ENCODE results near the gene VPS16.

The VPS16 gene

DNA sequence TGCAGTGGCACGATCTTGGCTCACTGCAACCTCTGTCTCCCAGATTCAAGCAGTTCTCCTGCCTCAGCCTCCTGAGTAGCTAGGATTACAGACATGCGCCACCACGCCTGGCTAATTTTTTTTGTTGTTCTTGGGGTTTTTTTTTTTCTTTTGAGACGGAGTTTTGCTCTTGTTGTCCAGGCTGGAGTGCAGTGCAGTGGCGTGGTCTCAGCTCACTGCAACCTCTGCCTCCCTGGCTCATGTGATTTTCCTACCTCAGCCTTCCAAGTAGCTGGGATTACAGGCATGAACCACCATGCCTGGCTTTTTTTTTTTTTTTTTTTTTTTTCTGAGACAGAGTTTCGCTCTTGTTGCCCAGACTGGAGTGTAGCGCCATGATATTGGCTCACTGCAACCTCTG is 9.3 kb upstream of the VPS16 start:
- in situ Hi-C loops (cut with HindIII; ENCODE audit: low sequenced_read_pairs): loop anchor here (5.0 kb wide), 1 partner anchor 34 kb away; no protein-coding TSS in a partner anchor

GRCh38 chr20:2833761-2834160 is 6.8 kb upstream of the VPS16 start:
- in situ Hi-C loops (cut with HindIII; ENCODE audit: low sequenced_read_pairs): loop anchor here (5.0 kb wide), 1 partner anchor 36 kb away; no protein-coding TSS in a partner anchor

DNA sequence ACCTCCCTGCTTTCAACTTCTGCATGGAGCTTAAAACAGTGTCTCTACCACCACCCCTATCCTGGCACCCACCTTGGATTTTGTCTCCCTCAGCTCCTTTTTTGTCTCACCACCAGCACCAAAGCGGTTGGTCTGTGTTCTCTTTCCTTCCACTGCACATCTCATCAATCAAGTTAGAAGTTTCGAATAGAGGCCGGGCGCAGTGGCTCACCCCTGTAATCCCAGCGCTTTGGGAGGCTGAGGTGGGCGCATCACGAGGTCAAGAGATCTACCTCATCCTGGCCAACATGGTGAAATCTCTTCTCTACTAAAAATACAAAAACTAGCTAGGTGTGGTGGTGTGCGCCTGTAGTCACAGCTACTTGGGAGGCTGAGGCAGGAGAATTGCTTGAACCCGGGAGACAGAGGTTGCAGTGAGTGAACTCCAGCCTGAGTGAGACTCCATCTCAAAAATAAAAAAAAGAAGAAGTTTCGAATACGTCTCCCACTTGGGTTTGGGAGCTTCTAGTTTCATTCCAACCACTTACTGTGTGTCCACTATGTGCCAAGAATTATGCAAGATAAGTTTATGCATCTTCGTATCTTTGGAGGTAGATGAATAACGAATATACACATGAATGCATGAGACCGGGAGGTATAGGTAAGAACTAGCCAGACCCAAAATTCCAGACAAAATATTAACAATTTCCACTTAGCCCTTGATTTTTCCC is 6.0 kb upstream of the VPS16 start:
- in situ Hi-C loops (cut with HindIII; ENCODE audit: low sequenced_read_pairs): loop anchor here (5.0 kb wide), 1 partner anchor 37 kb away; no protein-coding TSS in a partner anchor

DNA sequence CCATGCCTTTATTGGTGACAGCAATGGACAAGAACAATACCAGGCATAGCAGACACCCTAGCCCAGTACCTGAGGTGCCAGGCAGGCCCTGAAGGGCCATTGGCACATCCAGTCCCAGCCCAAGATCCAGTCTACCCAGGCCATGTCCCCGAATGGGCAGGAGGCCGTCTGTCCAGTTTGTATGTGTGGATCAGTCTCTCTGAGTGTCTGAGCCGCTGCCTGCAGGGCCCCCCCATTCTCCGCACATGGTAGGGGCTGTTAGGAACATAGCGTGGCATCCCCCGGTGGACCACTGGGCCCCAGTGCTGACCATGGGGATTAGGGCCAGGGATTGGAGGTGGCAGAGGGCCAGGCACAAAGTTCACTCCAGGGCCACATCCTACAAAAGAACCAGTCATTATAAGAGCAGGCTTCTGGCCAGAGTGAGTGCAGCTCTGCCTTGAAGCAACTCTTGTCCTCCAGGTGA is 5.2 kb upstream of the VPS16 start:
- in situ Hi-C loops (cut with HindIII; ENCODE audit: low sequenced_read_pairs): no loop called here

DNA sequence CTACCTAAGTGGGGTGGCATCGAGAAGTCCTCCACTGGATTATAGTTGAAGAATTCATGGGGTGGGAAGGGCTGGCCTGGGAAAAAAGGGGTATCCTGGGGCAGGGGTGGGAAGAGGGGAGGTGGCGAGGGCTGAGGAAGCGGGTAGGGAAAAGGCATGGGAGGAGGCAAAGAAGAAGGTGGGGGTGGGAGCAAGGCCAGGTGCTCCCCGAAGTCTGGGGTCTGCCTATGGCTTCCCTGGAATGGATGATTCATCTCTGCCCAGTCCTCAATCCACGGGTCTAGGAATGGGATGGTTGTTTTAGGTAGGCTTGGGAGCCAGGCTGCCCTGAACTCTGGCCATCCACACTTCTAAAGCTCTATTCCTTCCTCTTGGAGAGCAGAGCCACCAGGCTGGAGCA is 4.5 kb upstream of the VPS16 start:
- in situ Hi-C loops (cut with HindIII; ENCODE audit: low sequenced_read_pairs): no loop called here

GRCh38 chr20:2837221-2837960 is 3.2 kb upstream of the VPS16 start:
- in situ Hi-C loops (cut with HindIII; ENCODE audit: low sequenced_read_pairs): no loop called here

- in situ Hi-C loops (cut with HindIII; ENCODE audit: low sequenced_read_pairs): no loop called here
Measured at GRCh38 chr20:2838170-2838797, 2.3 kb upstream of the VPS16 start.

DNA sequence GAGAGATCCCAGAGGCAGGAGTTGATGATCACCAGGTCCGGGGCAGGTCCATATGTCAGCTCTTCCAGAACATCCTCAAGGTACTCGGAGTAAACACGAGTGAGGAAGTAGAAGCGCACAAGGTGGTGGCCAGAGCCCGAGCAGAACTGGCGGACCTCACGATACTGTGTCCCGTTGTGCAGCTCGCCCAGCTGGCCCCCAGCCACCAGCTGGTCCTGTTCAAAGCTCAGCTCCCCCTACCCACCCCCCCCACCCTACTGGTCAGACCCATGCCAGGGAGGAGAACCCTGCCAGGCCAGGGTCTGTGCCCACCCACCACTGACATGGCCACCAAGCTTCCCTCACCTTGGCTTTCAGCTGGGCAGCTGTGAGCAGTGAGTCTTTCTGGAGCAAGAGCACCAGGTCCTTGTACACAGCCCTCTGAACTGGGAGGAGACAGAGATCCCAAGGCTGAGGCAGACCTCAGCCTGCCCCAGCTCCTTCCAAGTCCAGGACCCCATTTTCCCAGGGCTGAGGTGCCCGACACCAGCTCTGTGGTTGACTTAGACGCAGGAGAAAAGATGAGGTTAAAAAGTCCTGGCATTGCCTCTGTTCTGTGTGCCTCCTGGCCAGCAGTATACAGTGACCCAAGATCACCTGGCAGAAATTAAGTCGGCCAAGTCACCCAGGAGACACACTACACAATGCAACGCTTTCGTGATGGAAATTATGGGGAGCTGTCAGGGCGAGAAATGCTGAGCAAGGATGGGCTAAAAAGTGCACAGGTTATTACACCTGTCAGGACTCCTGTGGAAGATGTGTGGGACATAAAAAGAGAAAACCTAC is 1.5 kb upstream of the VPS16 start:
- in situ Hi-C loops (cut with HindIII; ENCODE audit: low sequenced_read_pairs): no loop called here

DNA sequence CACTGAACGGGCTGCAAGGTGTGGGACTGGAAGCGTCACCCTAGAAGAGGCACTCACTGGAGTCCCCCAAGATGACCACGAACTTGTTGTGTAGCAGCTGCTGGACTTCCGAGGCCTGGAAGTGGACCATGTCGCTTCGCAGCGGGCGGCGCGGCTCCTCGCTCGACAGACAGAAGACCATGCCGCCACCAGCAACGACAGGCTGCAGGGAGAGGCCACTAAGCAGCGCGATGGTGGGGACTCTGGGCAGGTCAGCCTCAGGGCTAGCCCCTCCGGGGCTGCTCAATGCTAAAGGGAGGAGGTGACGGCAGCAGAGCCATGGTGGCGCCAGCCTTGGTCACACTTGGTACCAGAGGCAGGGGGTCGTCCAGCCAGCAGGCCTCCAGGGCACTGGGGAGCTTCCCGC is 810 bp upstream of the VPS16 start:
- in situ Hi-C loops (cut with HindIII; ENCODE audit: low sequenced_read_pairs): no loop called here

DNA sequence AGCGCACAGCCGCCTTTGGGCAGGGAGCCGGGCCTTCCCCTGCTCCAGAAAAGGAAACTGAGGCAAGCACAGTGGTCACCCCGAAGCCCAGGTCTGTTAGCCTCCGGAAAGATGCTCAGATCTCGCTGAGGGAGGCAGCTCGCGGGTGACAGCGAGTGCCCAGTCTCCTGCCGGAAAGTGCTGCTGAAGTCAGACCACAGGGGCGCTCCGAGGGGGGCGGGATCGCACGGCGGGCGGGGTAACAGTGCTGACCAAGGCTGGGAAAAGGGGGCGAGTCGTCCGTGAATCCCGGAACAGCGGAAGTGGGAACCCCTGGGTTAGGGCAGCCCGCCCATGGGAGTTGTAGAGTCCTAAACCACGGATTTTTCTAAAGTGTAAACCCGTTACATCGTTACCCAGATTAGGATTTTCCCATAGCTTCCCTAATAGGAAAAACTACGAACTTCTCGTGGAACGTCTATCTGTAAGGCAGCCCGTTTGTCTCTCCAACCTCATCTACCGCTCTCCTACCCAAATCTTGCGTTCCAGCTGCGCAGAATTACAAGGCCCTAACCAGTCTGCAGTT is 504 bp downstream of the VPS16 start:
- in situ Hi-C loops (cut with HindIII; ENCODE audit: low sequenced_read_pairs): no loop called here

- in situ Hi-C loops (cut with HindIII; ENCODE audit: low sequenced_read_pairs): no loop called here
Measured at GRCh38 chr20:2845607-2846006, 5.1 kb downstream of the VPS16 start.

GRCh38 chr20:2846698-2847097 is 6.2 kb downstream of the VPS16 start:
- in situ Hi-C loops (cut with HindIII; ENCODE audit: low sequenced_read_pairs): no loop called here

DNA sequence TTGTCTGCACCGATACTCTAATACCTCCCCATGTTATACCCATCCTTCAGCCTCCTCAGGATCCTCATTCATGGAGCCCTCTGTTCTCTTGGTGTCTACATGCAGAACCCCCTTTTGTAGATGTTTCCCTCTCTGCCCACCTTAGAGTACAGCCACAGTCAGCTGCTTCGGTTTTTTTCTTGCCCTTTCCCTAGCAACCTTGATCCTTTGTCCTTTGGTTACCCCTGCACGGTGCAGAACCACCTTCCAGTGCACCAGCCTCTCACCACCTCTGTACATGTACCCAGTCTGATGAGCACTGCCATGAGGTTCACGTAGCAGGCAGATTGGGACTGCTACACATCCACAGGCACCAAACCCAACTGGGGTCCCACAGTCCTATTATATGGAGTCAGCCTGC is 7.3 kb downstream of the VPS16 start:
- in situ Hi-C loops (cut with HindIII; ENCODE audit: low sequenced_read_pairs): no loop called here

- in situ Hi-C loops (cut with HindIII; ENCODE audit: low sequenced_read_pairs): no loop called here
Measured at GRCh38 chr20:2849529-2849928, 9.0 kb downstream of the VPS16 start.

GRCh38 chr20:2851086-2851485 is 10.5 kb downstream of the VPS16 start:
- in situ Hi-C loops (cut with HindIII; ENCODE audit: low sequenced_read_pairs): no loop called here

GRCh38 chr20:2858591-2858990 is 18.0 kb downstream of the VPS16 start:
- in situ Hi-C loops (cut with HindIII; ENCODE audit: low sequenced_read_pairs): no loop called here

DNA sequence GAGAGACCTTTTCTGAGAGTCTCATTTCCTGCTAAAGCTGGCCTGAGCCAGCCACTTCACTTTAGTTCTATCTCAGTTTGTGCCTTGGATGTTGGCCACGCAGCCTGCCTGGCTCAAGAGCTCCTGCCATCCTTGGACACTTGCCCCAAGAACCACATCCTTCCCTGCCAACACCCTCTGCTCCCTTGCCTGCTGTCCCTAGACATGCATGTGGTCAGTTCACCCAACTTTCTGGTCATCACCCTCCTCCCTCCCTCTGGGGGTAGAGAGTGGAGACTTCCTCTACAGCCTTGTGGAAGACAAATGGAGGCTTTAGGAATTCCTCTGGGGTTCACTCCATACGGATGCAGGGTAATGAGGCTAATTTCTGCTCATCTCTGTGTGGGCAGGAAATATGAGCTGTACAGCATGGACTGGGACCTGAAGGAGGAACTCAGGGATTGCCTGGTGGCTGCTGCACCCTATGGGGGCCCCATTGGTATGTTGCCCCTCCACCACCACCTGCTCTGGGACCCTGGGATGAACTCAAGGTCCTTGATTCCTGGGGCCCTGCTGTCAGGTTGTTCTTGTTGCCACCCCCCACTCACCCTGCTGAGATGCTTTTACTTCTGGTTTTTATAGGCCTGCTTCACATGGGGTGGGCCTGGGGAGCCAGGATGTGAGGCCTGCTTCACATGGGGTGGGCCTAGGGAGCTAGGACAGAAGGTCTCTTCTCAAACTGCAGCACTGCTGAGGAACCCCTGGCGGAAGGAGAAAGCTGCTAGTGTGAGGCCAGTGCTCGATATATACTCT is 19.0 kb downstream of the VPS16 start:
- in situ Hi-C loops (cut with HindIII; ENCODE audit: low sequenced_read_pairs): no loop called here

GRCh38 chr20:2864626-2865025 is 24.1 kb downstream of the VPS16 start:
- in situ Hi-C loops (cut with HindIII; ENCODE audit: low sequenced_read_pairs): loop anchor here (5.0 kb wide), 1 partner anchor 102 kb away; no protein-coding TSS in a partner anchor

- in situ Hi-C loops (cut with HindIII; ENCODE audit: low sequenced_read_pairs): loop anchor here (5.0 kb wide), 1 partner anchor 103 kb away; no protein-coding TSS in a partner anchor
Measured at GRCh38 chr20:2865101-2865500, 24.6 kb downstream of the VPS16 start.

GRCh38 chr20:2865630-2866029 is 25.1 kb downstream of the VPS16 start:
- in situ Hi-C loops (cut with HindIII; ENCODE audit: low sequenced_read_pairs): loop anchor here (5.0 kb wide), 1 partner anchor 103 kb away; no protein-coding TSS in a partner anchor
